HUES6 (cell line): ENCODE results near the gene IRX5.
A peak's percentile ranks its signal among the peaks of the same experiment; 100 is the strongest.

Experiments
- H3K27ac ChIP-seq: 2 replicates; pipeline ENCODE4 v1.7.0; 2013; ENCODE audit warnings: low read depth, mild to moderate bottlenecking, low read length, inconsistent platforms
- H3K27me3 ChIP-seq: 2 replicates; pipeline ENCODE4 v1.6.1; 2013; ENCODE audit warnings: low read length; ENCODE audit not compliant: control insufficient read depth, insufficient read depth
- H3K36me3 ChIP-seq: 2 replicates; pipeline ENCODE4 v1.6.1; 2013; ENCODE audit warnings: low read length; ENCODE audit not compliant: control insufficient read depth, insufficient read depth
- H3K4me1 ChIP-seq: 2 replicates; pipeline ENCODE4 v1.6.1; 2013; ENCODE audit warnings: low read length; ENCODE audit not compliant: control insufficient read depth, insufficient read depth
- H3K4me3 ChIP-seq: 2 replicates; pipeline ENCODE4 v1.5.1; 2013; ENCODE audit warnings: low read depth, low read length
- H3K9ac ChIP-seq: one replicate; pipeline ENCODE4 v1.6.1; 2013; ENCODE audit warnings: mild to moderate bottlenecking, low read length
- H3K9me3 ChIP-seq: 2 replicates; pipeline ENCODE4 v1.6.1; 2013; ENCODE audit warnings: low read depth, low read length; ENCODE audit not compliant: control insufficient read depth, insufficient read depth

Gene IRX5

DNA sequence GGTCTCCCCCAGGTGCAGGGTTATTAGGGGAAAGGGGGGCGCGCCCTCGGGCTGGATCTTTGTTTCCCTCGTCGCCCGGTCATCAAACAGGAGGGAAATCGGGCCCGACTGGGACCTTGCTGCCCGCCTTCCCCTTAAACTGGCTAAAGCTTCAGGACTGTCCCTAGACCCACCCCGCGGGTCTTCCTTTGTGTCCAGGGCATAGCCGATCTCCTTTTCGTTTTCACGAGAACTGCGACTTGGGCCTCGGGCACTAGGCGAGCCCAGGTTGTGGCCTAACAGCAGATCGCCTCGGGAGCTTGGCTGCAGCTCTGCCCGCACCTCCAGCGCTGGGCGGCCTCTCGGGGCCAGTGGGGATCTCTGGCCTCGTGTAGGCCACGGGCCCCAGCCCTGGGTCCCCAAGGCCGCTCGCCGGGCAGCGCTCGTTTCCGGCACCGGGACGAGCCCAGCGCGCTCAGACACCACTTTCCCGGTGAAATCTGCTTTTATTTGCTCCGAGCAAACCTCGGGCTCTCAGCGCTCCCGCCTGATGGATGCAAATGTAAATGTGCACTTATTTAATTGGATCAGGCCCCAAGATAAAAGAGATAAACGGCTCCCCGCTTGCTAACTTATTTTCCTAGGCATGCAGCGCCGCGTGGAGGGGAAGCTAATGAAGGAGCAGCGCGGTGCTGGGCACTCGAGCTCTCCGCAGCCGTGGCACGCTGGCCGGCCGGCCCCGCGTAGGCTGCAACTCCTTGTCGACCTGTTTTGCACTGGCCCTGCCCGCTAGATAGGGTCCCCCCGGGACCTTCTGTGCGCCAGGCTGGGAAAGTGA, 7.8 kb downstream of the IRX5 start:
- Histone ChIP-seq H3K27me3 (peaks cover 100% of the 10 kb centered on the region), H3K36me3 (no peaks in the 10 kb centered on the region), H3K4me3 (peak overlapping the region; percentile 77), H3K9ac (peak overlapping the region; percentile 6), H3K9me3 (no peaks in the 10 kb centered on the region), H3K4me1 (peaks cover 48% of the 10 kb centered on the region), H3K27ac (no peak overlapping the region)

DNA sequence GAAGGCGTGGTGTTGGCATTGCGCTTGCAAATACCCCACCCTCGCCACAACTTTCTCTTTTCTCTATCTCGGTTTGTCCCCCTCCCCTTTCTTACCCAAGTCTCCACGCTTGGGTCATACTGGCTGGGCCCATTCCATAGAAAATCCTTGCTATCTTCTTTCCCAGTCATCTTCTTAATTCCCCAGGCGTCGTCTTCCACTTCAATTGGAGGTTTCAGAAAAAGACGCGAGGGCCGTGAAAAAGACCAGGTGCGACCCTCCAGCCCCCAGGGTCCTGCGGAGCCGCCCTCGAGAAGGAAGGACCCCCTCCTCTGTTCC, 8.3 kb downstream of the IRX5 start:
- Histone ChIP-seq H3K27me3 (peaks cover 100% of the 10 kb centered on the region), H3K9ac (no peak overlapping the region), H3K9me3 (no peaks in the 10 kb centered on the region), H3K4me1 (peaks cover 48% of the 10 kb centered on the region), H3K36me3 (no peaks in the 10 kb centered on the region), H3K27ac (no peak overlapping the region), H3K4me3 (peak overlapping the region; percentile 77)

DNA sequence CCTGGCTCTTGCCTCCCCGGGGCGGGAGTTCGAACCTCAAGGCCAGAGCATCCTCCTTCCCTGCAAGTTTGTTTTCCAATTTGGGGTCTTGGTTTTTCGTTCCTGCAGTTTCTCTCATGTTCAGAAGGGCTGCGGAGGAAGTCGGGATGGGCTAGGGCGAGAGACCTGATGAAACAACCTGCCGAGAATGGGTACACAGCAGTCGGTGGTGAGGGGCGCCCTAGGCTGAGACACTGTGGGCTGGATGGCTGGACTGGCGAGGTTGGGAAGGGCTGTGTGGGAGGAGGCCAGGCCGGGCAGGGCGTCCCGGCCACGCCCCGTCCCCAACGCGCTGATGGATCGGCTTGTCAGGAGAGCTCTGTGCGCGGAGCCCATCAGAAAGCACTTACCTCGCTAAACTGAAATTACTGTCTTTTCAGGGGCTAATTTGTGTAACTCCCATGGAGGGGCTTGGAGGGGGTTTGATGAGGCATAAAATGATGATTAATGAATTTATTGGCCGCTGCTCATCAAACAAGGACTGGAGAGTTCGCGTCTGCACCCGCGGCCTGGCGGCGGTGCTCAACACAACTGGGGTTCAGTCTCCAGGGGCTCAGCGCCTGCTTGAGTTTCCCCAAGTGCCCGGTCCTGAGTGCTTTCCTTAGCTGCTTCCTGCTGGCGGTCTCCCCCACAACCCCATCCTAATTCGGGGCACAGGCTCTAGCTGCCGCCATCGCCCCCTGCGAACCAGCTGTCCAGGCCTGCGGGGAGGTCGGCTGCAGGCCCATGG, 9.0 kb downstream of the IRX5 start:
- Histone ChIP-seq H3K27me3 (peaks cover 100% of the 10 kb centered on the region), H3K4me1 (peaks cover 43% of the 10 kb centered on the region), H3K9me3 (no peaks in the 10 kb centered on the region), H3K4me3 (peak overlapping the region; percentile 28; the same call in 1 of the 2 replicates), H3K27ac (no peak overlapping the region), H3K36me3 (no peaks in the 10 kb centered on the region), H3K9ac (no peak overlapping the region)

DNA sequence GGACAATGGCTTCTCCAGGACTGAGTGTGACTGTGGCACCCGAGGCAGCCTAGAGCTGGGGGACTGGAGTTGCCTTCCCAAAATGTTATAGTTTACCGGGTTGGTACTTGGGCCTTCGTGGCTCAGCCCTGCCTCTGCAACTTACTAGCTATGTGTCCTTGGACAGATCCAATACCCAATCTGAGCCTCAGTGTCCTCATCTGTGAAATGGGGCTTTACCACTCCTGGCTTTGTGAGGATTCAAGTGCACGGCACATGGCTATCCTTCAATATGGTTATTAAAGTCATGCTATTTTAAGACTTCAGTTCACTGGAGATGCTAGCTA, 9.6 kb downstream of the IRX5 start:
- Histone ChIP-seq H3K9me3 (no peaks in the 10 kb centered on the region), H3K4me1 (peaks cover 39% of the 10 kb centered on the region), H3K9ac (no peak overlapping the region), H3K27me3 (peaks cover 100% of the 10 kb centered on the region), H3K36me3 (no peaks in the 10 kb centered on the region), H3K4me3 (no peak overlapping the region), H3K27ac (no peak overlapping the region)

DNA sequence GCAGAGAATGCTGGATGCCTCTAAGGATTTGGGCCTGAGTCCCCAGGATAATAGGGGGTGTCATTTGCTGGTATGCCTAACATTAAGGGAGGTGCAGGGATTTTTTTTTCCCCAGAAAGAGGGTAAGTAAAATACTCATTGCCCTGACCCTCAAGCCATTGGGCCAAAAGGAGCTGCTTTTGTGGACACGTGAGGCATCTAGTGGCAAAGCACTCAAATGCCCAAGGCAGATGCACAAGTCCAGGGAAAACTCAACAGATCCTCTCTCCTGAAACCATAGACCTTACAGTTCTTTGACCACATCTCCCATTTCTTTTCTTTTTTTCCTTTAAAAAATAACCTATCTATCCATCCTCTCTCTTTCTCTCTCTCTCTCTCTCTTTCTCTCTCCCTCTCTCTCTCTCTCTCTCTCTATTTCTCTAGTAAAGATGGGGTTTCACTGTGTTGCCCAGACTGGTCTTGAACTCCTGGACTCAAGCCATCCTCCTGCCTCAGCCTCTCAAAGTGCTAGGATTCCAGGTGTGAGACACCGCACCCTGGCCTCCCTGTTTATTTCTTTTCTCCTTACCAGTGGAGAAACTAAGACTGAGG, 11.8 kb downstream of the IRX5 start:
- Histone ChIP-seq H3K27ac (no peak overlapping the region), H3K36me3 (no peaks in the 10 kb centered on the region), H3K9ac (no peak overlapping the region), H3K4me3 (no peak overlapping the region), H3K27me3 (peaks cover 98% of the 10 kb centered on the region), H3K9me3 (no peaks in the 10 kb centered on the region), H3K4me1 (peaks cover 22% of the 10 kb centered on the region)

DNA sequence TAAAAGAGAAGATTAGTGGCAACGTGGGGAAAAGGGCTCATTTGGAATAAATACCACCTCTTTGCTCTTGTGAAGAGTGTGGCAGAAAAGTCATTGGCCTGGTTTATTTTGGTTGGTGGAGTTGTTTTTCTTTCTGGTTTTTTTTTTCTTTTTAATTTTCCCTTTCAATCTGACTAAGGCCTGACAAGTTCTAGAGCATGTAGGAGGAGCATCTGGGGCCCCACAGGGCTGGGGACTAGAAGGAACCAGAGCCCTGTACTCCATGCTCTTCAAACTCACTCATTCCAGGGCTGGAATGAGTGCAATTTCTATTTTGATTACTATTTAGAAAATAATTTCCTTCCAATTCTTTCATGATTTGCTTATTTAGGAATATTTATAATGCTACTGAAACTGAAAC, 13.3 kb downstream of the IRX5 start:
- Histone ChIP-seq H3K4me1 (peaks cover 9% of the 10 kb centered on the region; the same call in 1 of the 2 replicates), H3K9ac (no peak overlapping the region), H3K27me3 (peaks cover 96% of the 10 kb centered on the region), H3K9me3 (no peaks in the 10 kb centered on the region), H3K36me3 (no peaks in the 10 kb centered on the region), H3K4me3 (no peak overlapping the region), H3K27ac (no peak overlapping the region)

DNA sequence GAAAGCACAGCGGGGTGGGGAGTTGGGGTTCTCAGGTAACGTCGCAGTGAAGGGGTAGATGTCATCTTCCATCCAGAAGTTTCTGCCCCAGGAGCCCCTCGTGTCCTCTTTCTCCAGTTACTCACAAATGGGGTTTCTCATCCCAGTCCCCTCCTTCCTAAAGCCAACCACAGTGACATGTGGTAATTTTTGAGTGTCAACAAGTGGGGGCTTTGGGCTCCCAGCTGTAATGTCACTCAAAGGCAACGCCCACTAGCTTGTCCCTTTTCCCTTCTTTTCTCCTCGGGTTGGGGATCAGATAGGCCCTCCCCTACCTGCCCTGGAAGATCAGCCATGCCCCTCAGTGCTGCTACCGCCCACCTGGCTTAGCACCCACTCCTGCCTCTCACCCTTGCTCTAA, 14.4 kb downstream of the IRX5 start:
- Histone ChIP-seq H3K27me3 (peaks cover 95% of the 10 kb centered on the region), H3K4me1 (no peaks in the 10 kb centered on the region), H3K4me3 (no peak overlapping the region)

DNA sequence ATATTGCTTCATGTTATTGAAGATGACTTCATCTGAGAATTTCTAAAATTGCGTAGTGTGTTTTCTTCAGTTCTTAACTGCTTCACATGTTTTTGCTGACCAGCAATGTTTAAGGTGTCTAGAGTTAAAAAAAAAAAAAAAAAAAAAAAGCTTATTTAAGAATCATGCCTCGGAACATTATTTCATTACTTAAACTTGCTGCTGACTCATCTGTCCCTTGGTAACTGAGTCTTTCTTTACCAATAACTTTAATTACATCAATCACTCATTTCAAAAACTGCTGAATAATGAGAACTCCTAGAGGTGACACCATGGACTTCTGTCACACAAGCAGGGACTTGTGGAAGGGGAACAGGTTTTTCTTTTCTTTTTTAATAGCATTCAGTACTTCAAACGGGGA, 16.2 kb downstream of the IRX5 start:
- no peak overlapping the region for H3K27ac ChIP-seq
- peaks cover 83% of the 10 kb centered on the region for H3K27me3 ChIP-seq
- no peak overlapping the region for H3K9ac ChIP-seq
- H3K4me3 ChIP-seq, result no peak overlapping the region
- no peaks in the 10 kb centered on the region for H3K36me3 ChIP-seq
- H3K9me3 ChIP-seq, result no peaks in the 10 kb centered on the region
- peaks cover 3% of the 10 kb centered on the region; the same call in 1 of the 2 replicates for H3K4me1 ChIP-seq

More for the DNA sequence above, 14.4 kb downstream of the IRX5 start:
- no peaks in the 10 kb centered on the region for H3K36me3 ChIP-seq
- H3K27ac ChIP-seq, result no peak overlapping the region
- no peak overlapping the region for H3K9ac ChIP-seq
- H3K9me3 ChIP-seq, result no peaks in the 10 kb centered on the region

DNA sequence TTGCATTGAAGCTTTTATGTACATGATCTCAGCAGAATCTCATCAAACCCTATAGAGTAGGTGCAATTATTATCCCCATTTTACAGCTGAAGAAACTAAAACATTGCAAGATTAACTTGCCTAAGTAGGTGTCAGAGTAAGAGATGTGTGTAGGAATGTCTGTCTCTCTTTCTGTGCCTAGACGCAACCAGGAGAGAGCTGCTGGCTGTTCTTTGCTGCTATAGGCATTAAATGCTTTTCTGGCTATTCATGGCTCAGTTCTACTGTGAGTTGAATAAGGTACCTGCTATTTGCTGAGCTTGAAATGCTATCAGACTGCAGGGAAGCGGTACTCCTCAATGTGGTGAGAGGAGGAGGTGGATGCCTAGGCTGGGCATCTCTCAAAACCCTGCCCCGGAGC, 17.0 kb downstream of the IRX5 start:
- H3K27ac ChIP-seq, result no peak overlapping the region
- H3K4me1 ChIP-seq, result peaks cover 3% of the 10 kb centered on the region; the same call in 1 of the 2 replicates
- H3K36me3 ChIP-seq, result no peaks in the 10 kb centered on the region
- no peak overlapping the region for H3K9ac ChIP-seq
- peaks cover 82% of the 10 kb centered on the region for H3K27me3 ChIP-seq
- H3K9me3 ChIP-seq, result no peaks in the 10 kb centered on the region
- H3K4me3 ChIP-seq, result no peak overlapping the region

DNA sequence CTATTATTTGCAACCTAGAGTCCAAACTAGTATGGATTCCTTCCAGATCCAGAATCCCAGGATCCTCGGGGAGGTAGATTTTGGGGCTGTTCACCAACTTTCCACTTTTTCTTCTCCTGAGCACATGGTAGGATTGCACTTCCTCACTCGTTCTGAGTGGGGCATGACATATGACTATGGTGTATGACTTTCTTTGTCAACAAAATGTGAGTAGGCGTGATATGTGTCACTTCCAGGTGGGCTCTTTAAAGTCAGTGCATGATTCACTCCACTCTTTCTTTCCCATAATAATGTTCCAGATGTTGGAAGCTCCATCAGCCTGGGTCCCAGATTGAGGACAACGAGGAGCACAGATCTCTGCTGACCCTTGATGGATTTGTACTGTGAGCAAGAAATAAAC, 21.5 kb downstream of the IRX5 start:
- Histone ChIP-seq H3K36me3 (no peaks in the 10 kb centered on the region), H3K27ac (no peak overlapping the region), H3K4me1 (peaks cover 3% of the 10 kb centered on the region; the same call in 1 of the 2 replicates), H3K27me3 (peaks cover 38% of the 10 kb centered on the region), H3K9ac (no peak overlapping the region), H3K4me3 (no peak overlapping the region), H3K9me3 (no peaks in the 10 kb centered on the region)

DNA sequence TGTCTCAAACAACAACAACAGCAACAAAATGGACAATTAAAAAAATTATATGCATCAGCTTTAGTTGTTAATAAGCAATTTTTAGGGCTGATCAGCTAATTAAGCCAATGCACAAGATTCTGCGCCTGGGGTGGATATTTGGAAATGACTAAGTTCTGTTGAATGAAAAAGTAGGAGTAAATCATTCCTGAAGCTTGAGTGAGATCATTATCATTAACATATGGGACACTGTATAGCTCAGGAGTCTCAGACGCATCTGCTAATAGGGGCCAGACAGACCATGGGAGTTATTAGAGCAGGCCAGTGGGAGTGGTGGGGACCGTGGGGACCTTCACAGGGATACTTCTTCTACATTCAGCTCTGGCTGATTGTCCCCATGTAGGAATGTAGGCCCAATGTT, 22.8 kb downstream of the IRX5 start:
- H3K27me3 ChIP-seq, result peaks cover 27% of the 10 kb centered on the region
- H3K27ac ChIP-seq, result no peak overlapping the region
- no peaks in the 10 kb centered on the region for H3K36me3 ChIP-seq
- H3K9ac ChIP-seq, result no peak overlapping the region
- no peaks in the 10 kb centered on the region for H3K9me3 ChIP-seq
- H3K4me1 ChIP-seq, result peaks cover 3% of the 10 kb centered on the region; the same call in 1 of the 2 replicates
- no peak overlapping the region for H3K4me3 ChIP-seq
